Stimulated activated naive CD8-positive, alpha-beta T cell treated with anti-CD3 and anti-CD28 coated beads, Interleukin-15, amount 100 ng/mL, for 72 hours (primary cell): ENCODE data around the gene DOK5.
A peak's percentile ranks its signal among the peaks of the same experiment; 100 is the strongest.
"Not testable (repeated sequence)": the region's sequence is repeated elsewhere in the genome, so short reads cannot be mapped to it uniquely, and the experiment has no call there.

Experiments
- ATAC-seq: fragments of 150-1000 bp; cut with Tn5 transposase; 2 replicates; pipeline ENCODE4 v1.10.0; 2021; ENCODE audit warnings: mild to moderate bottlenecking, moderate library complexity
- DNase-seq, 2 donors: peaks; one replicate each; pipeline ENCODE4 v3.0.0; 2021 to 2022
- H3K27ac Mint-ChIP-seq, 2 donors: one replicate each; pipeline ENCODE4 v1.8.0; 2022; ENCODE audit warnings: mild to moderate bottlenecking in 2 of 2, mixed read lengths in 2 of 2, moderate library complexity in 2 of 2
- H3K27me3 Mint-ChIP-seq: one replicate; pipeline ENCODE4 v1.8.0; 2022; ENCODE audit warnings: mixed read lengths
- H3K4me1 Mint-ChIP-seq: one replicate; pipeline ENCODE4 v1.8.0; 2022; ENCODE audit warnings: mild to moderate bottlenecking, mixed read lengths
- H3K4me3 Mint-ChIP-seq, 2 donors: one replicate each; pipeline ENCODE4 v1.8.0; 2022; ENCODE audit warnings: mild to moderate bottlenecking in 2 of 2, mixed read lengths in 2 of 2, moderate library complexity in 1 of 2
- H3K9me3 Mint-ChIP-seq, 2 donors: one replicate each; pipeline ENCODE4 v1.8.0; 2022; ENCODE audit warnings: mixed read lengths in 2 of 2

DOK5 gene

GRCh38 chr20:54479937-54480336 lies 4.5 kb downstream of the DOK5 start:
- not testable (repeated sequence) for H3K9me3 Mint-ChIP-seq, DNase-seq, H3K4me3 Mint-ChIP-seq, ATAC-seq
- H3K4me1 Mint-ChIP-seq = peaks cover 15% of the 10 kb centered on the region
- peaks cover 46% of the 10 kb centered on the region for H3K27me3 Mint-ChIP-seq
- H3K27ac Mint-ChIP-seq = peak overlapping the region in 1 of 2 donors; percentile 5

- no peak overlapping the region for H3K4me3 Mint-ChIP-seq
- H3K27me3 Mint-ChIP-seq = peaks cover 31% of the 10 kb centered on the region
- H3K27ac Mint-ChIP-seq = no peak overlapping the region
- ATAC-seq = no peak
- DNase-seq = no peak
- peaks cover 0 to 4% of the 10 kb centered on the region in 2 donors for H3K9me3 Mint-ChIP-seq
- H3K4me1 Mint-ChIP-seq = peaks cover 6% of the 10 kb centered on the region
These were observed 6.0 kb downstream of the DOK5 start for GRCh38 chr20:54481442-54481841.

GRCh38 chr20:54485631-54486030 lies 10.2 kb downstream of the DOK5 start:
- Mint-ChIP-seq H3K27ac (no peak overlapping the region), H3K27me3 (no peaks in the 10 kb centered on the region), H3K9me3 (peaks cover 0 to 4% of the 10 kb centered on the region in 2 donors), H3K4me1 (no peaks in the 10 kb centered on the region), H3K4me3 (no peak overlapping the region)
- ATAC-seq (no peak), DNase-seq (no peak)

GRCh38 chr20:54486585-54486984 lies 11.2 kb downstream of the DOK5 start:
- no peak overlapping the region for H3K4me3 Mint-ChIP-seq
- no peak overlapping the region for H3K27ac Mint-ChIP-seq
- DNase-seq (no peak), ATAC-seq (no peak)
- H3K9me3 Mint-ChIP-seq = no peaks in the 10 kb centered on the region
- no peaks in the 10 kb centered on the region for H3K4me1 Mint-ChIP-seq
- no peaks in the 10 kb centered on the region for H3K27me3 Mint-ChIP-seq

GRCh38 chr20:54488442-54488841 lies 13.0 kb downstream of the DOK5 start:
- H3K27me3 Mint-ChIP-seq = no peaks in the 10 kb centered on the region
- no peak overlapping the region for H3K4me3 Mint-ChIP-seq
- no peaks in the 10 kb centered on the region for H3K9me3 Mint-ChIP-seq
- DNase-seq = no peak
- peak overlapping the region in 1 of 2 donors; percentile 70 for H3K27ac Mint-ChIP-seq
- no peak for ATAC-seq
- no peaks in the 10 kb centered on the region for H3K4me1 Mint-ChIP-seq

- ATAC-seq = no peak
These were observed 16.1 kb downstream of the DOK5 start for GRCh38 chr20:54491506-54491905.

GRCh38 chr20:54494303-54495006 lies 19.1 kb downstream of the DOK5 start:
- no peaks in the 10 kb centered on the region for H3K4me1 Mint-ChIP-seq
- H3K4me3 Mint-ChIP-seq = no peak overlapping the region
- no peaks in the 10 kb centered on the region for H3K9me3 Mint-ChIP-seq
- H3K27ac Mint-ChIP-seq = no peak overlapping the region
- H3K27me3 Mint-ChIP-seq = no peaks in the 10 kb centered on the region
- ATAC-seq (no peak), DNase-seq (no peak)

More at GRCh38 chr20:54491506-54491905, 16.1 kb downstream of the DOK5 start:
- DNase-seq = no peak
- Mint-ChIP-seq H3K4me3 (no peak overlapping the region), H3K4me1 (no peaks in the 10 kb centered on the region), H3K27ac (no peak overlapping the region), H3K27me3 (no peaks in the 10 kb centered on the region), H3K9me3 (no peaks in the 10 kb centered on the region)

GRCh38 chr20:54497931-54498718 lies 22.7 kb downstream of the DOK5 start:
- no peaks in the 10 kb centered on the region for H3K9me3 Mint-ChIP-seq
- H3K4me3 Mint-ChIP-seq = no peak overlapping the region
- DNase-seq (no peak), ATAC-seq (no peak)
- H3K4me1 Mint-ChIP-seq = no peaks in the 10 kb centered on the region
- H3K27me3 Mint-ChIP-seq = no peaks in the 10 kb centered on the region
- H3K27ac Mint-ChIP-seq = peak overlapping the region in 1 of 2 donors; percentile 85

GRCh38 chr20:54499111-54499510 lies 23.7 kb downstream of the DOK5 start:
- no peak for ATAC-seq
- H3K9me3 Mint-ChIP-seq = no peaks in the 10 kb centered on the region
- H3K4me1 Mint-ChIP-seq = no peaks in the 10 kb centered on the region
- DNase-seq = no peak
- no peak overlapping the region for H3K27ac Mint-ChIP-seq
- H3K27me3 Mint-ChIP-seq = no peaks in the 10 kb centered on the region
- H3K4me3 Mint-ChIP-seq = no peak overlapping the region

- ATAC-seq (no peak), DNase-seq (no peak)
- H3K4me1 Mint-ChIP-seq = no peaks in the 10 kb centered on the region
- H3K27me3 Mint-ChIP-seq = no peaks in the 10 kb centered on the region
- no peaks in the 10 kb centered on the region for H3K9me3 Mint-ChIP-seq
- H3K4me3 Mint-ChIP-seq = no peak overlapping the region
- no peak overlapping the region for H3K27ac Mint-ChIP-seq
These were observed 26.8 kb downstream of the DOK5 start for GRCh38 chr20:54502179-54502578.

- Mint-ChIP-seq H3K27ac (peak overlapping the region in 1 of 2 donors; percentile 95), H3K27me3 (no peaks in the 10 kb centered on the region), H3K4me3 (no peak overlapping the region), H3K9me3 (no peaks in the 10 kb centered on the region), H3K4me1 (no peaks in the 10 kb centered on the region)
- ATAC-seq (no peak), DNase-seq (no peak)
These were observed 31.2 kb downstream of the DOK5 start for GRCh38 chr20:54506643-54507042.

GRCh38 chr20:54510541-54511129 lies 35.2 kb downstream of the DOK5 start:
- Mint-ChIP-seq H3K27me3 (no peaks in the 10 kb centered on the region), H3K4me3 (no peak overlapping the region), H3K27ac (no peak overlapping the region), H3K9me3 (no peaks in the 10 kb centered on the region), H3K4me1 (no peaks in the 10 kb centered on the region)
- DNase-seq (no peak), ATAC-seq (no peak)

- Mint-ChIP-seq H3K27ac (no peak overlapping the region), H3K4me1 (no peaks in the 10 kb centered on the region)
These were observed 37.3 kb downstream of the DOK5 start for GRCh38 chr20:54512694-54513093.

GRCh38 chr20:54514028-54514607 lies 38.7 kb downstream of the DOK5 start:
- Mint-ChIP-seq H3K4me3 (no peak overlapping the region), H3K9me3 (no peaks in the 10 kb centered on the region), H3K27me3 (no peaks in the 10 kb centered on the region), H3K4me1 (no peaks in the 10 kb centered on the region), H3K27ac (no peak overlapping the region)
- ATAC-seq (no peak), DNase-seq (no peak)

More at GRCh38 chr20:54512694-54513093, 37.3 kb downstream of the DOK5 start:
- ATAC-seq (no peak), DNase-seq (no peak)
- H3K4me3 Mint-ChIP-seq = no peak overlapping the region
- H3K27me3 Mint-ChIP-seq = no peaks in the 10 kb centered on the region
- H3K9me3 Mint-ChIP-seq = no peaks in the 10 kb centered on the region

- ATAC-seq (no peak), DNase-seq (no peak)
- Mint-ChIP-seq H3K27ac (no peak overlapping the region), H3K4me3 (no peak overlapping the region), H3K9me3 (peaks cover 0 to 4% of the 10 kb centered on the region in 2 donors), H3K4me1 (no peaks in the 10 kb centered on the region), H3K27me3 (no peaks in the 10 kb centered on the region)
These were observed 40.6 kb downstream of the DOK5 start for GRCh38 chr20:54515793-54516628.
